Osteoblast (primary cell): ENCODE measurements around the gene POLR3GL. TPM values are rescaled to one million over a fixed set of nuclear protein-coding genes. Genes with fewer than 3 reads are reported as not detected.

Source experiments
- DNase-seq: peaks from one replicate; pipeline ENCODE4 v3.0.0; 2011; ENCODE audit warnings: low spot score, mixed read lengths; ENCODE audit not compliant: insufficient read length; ENCODE audit errors: missing footprints
- H2AFZ ChIP-seq: 2 replicates; pipeline ENCODE4 v1.6.0; 2011; ENCODE audit warnings: mild to moderate bottlenecking, low read length
- H3K27ac ChIP-seq: 2 replicates; pipeline ENCODE4 v1.5.1; 2011; ENCODE audit warnings: mild to moderate bottlenecking, low read depth, low read length, moderate library complexity
- H3K27me3 ChIP-seq: 2 replicates; pipeline ENCODE4 v1.6.0; 2012; ENCODE audit warnings: mild to moderate bottlenecking, control low read depth, inconsistent platforms, low read length, moderate library complexity; ENCODE audit not compliant: insufficient read depth
- H3K36me3 ChIP-seq: 2 replicates; pipeline ENCODE4 v1.5.1; 2011; ENCODE audit warnings: mild to moderate bottlenecking, low read length, control low read depth, moderate library complexity; ENCODE audit not compliant: insufficient read depth
- H3K4me1 ChIP-seq: 2 replicates; pipeline ENCODE4 v1.5.1; 2011; ENCODE audit warnings: mild to moderate bottlenecking, low read length, control low read depth, moderate library complexity; ENCODE audit not compliant: insufficient read depth
- H3K4me2 ChIP-seq: 2 replicates; pipeline ENCODE4 v1.6.0; 2011; ENCODE audit warnings: mild to moderate bottlenecking, low read length; ENCODE audit not compliant: insufficient read depth
- H3K4me3 ChIP-seq: fragments of 200-600 bp; sonication (generic); 3 replicates; pipeline ENCODE4 v1.5.1; 2012; ENCODE audit warnings: mild to moderate bottlenecking, low read length, inconsistent platforms; ENCODE audit not compliant: insufficient read depth
- H3K79me2 ChIP-seq: 2 replicates; pipeline ENCODE4 v1.6.0; 2012; ENCODE audit warnings: mild to moderate bottlenecking, low read length, control low read depth, inconsistent platforms; ENCODE audit not compliant: insufficient read depth
- H3K9me3 ChIP-seq: 2 replicates; pipeline ENCODE4 v1.5.1; 2011; ENCODE audit warnings: low read depth, low read length, control low read depth
- H4K20me1 ChIP-seq: 2 replicates; pipeline ENCODE4 v1.6.0; 2012; ENCODE audit warnings: mild to moderate bottlenecking, low read length, control low read depth; ENCODE audit not compliant: insufficient read depth
- total RNA-seq: library from RNA; depleted of rRNA; stranded (reverse); fragments of >200 nt; gene quantifications from 2 replicates; pipeline ENCODE4 v1.2.3, GENCODE V29; 2012
- TF ChIP-seq, protein P1 (sequence below): IDR thresholded peaks from 2 replicates; pipeline ENCODE4 v1.5.1; 2011; ENCODE audit warnings: mild to moderate bottlenecking, low read depth, low read length, moderate library complexity; ENCODE audit errors: extremely low read depth

POLR3GL gene
- total RNA-seq, 1 donor: 9.4 TPM

DNA sequence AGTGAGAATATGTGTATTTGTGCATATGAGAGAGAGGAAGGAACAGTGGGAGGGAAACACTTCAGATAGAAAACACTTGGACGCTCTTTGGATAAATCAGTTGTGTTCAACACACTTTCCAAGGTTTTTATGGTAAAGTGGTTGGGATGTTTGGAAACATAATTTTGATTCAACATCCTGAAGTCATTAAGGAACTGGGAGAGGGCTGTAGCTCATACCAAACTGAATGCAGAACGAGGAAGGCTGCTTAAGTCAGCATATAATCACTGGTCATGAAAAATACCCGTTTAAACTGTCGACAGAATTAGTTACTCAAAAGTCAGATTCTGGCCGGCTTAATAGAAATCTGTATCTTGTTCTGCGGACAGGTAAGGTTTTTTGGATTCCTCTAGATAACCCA is 21.6 kb upstream of the POLR3GL start:
- no peaks in the 10 kb centered on the region for H3K9me3 ChIP-seq
- H4K20me1 ChIP-seq: no peaks in the 10 kb centered on the region
- no peaks in the 10 kb centered on the region for H3K4me1 ChIP-seq
- no peak overlapping the region for H3K4me3 ChIP-seq
- no peak overlapping the region for H2AFZ ChIP-seq
- H3K79me2 ChIP-seq: peaks cover 24% of the 10 kb centered on the region
- no peak overlapping the region for H3K4me2 ChIP-seq
- no peak overlapping the region for H3K27ac ChIP-seq
- no peak for DNase-seq
- TF ChIP-seq, protein P1, sequence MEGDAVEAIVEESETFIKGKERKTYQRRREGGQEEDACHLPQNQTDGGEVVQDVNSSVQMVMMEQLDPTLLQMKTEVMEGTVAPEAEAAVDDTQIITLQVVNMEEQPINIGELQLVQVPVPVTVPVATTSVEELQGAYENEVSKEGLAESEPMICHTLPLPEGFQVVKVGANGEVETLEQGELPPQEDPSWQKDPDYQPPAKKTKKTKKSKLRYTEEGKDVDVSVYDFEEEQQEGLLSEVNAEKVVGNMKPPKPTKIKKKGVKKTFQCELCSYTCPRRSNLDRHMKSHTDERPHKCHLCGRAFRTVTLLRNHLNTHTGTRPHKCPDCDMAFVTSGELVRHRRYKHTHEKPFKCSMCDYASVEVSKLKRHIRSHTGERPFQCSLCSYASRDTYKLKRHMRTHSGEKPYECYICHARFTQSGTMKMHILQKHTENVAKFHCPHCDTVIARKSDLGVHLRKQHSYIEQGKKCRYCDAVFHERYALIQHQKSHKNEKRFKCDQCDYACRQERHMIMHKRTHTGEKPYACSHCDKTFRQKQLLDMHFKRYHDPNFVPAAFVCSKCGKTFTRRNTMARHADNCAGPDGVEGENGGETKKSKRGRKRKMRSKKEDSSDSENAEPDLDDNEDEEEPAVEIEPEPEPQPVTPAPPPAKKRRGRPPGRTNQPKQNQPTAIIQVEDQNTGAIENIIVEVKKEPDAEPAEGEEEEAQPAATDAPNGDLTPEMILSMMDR: no peak
- peaks cover 36% of the 10 kb centered on the region for H3K36me3 ChIP-seq
- no peaks in the 10 kb centered on the region for H3K27me3 ChIP-seq

DNA sequence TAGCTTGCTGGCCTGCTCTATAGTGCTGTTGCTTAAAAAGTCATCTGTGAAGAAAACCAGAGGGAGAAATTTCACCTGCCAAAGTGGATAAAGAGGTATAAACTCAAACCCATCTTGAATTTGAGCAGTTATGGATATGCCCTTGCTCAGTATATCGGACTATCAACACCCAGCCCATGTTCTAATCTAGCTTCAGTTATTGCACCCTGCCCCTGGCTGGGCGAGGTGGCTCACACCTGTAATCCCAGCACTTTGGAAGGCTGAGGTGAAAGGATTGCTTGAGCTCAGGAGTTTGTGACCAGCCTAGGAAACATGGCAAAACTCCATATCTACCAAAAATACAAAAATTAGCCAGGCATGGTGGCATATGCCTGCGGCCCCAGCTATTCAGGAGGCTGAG is 20.0 kb upstream of the POLR3GL start:
- Histone ChIP-seq H3K79me2 (peaks cover 41% of the 10 kb centered on the region), H3K9me3 (no peaks in the 10 kb centered on the region), H3K4me3 (no peak overlapping the region), H4K20me1 (peaks cover 4% of the 10 kb centered on the region), H3K36me3 (peaks cover 38% of the 10 kb centered on the region), H3K27me3 (no peaks in the 10 kb centered on the region), H3K4me1 (no peaks in the 10 kb centered on the region), H3K27ac (no peak overlapping the region), H2AFZ (no peak overlapping the region), H3K4me2 (no peak overlapping the region)
- TF ChIP-seq, protein P1: no peak
- no peak for DNase-seq

DNA sequence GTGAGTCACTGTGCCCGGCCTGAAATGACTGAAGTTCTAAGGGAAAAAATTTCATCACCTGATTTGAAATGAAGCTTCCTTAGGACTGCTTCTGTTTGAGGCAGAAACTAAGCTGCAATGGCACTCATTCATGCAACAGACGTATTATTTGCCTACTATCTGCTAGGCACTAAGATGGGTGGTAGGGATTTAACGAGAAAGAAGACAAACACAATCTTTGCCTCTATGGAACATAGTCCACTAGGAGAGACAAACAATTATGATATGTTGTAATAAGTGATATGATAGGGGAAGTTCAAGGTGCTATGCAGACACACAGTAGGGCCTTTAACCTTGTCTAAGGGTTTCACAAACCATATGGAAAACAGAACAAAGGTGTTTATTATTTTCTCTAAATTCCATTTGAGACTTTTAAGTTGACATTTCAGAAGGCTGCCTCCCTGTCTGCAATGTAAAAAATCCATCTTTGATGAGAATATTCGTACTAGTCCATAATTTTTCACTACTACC is 18.0 kb upstream of the POLR3GL start:
- Histone ChIP-seq H2AFZ (no peak overlapping the region), H4K20me1 (peaks cover 9% of the 10 kb centered on the region), H3K4me3 (no peak overlapping the region), H3K79me2 (peaks cover 58% of the 10 kb centered on the region), H3K4me2 (no peak overlapping the region), H3K27ac (no peak overlapping the region), H3K36me3 (peaks cover 28% of the 10 kb centered on the region), H3K9me3 (no peaks in the 10 kb centered on the region), H3K4me1 (no peaks in the 10 kb centered on the region), H3K27me3 (no peaks in the 10 kb centered on the region)
- DNase-seq: no peak
- TF ChIP-seq, protein P1: no peak

DNA sequence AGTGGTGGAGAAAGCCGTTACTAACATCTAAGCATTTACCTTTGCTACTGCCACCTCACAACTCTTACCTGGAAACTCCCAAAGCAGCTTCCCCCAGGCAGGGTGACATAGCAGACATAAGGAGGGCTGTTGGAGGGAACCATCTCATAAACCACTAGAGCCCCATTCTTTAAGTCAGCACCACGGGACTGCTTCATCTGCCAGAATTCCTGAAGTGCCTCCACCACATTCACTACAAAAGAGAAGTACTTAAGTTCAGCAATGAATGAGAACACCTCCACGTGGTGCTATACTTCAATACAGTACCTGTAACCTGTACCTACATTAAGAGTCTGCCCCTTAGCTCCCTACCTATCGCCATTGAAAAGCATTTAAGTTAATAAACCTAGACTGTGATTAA is 16.9 kb upstream of the POLR3GL start:
- Histone ChIP-seq H3K4me3 (no peak overlapping the region), H4K20me1 (peaks cover 9% of the 10 kb centered on the region), H3K79me2 (peaks cover 66% of the 10 kb centered on the region), H3K4me2 (no peak overlapping the region), H3K27me3 (no peaks in the 10 kb centered on the region), H3K27ac (no peak overlapping the region), H2AFZ (no peak overlapping the region), H3K4me1 (no peaks in the 10 kb centered on the region), H3K36me3 (peaks cover 22% of the 10 kb centered on the region), H3K9me3 (no peaks in the 10 kb centered on the region)
- no peak for DNase-seq
- TF ChIP-seq, protein P1: no peak
